Endothelial cell of umbilical vein (primary cell): Measurements from ENCODE around the gene HSPB1.

Experiments used
- EZH2 ChIP-seq: IDR thresholded peaks from 2 replicates; pipeline ENCODE4 v1.6.1; 2012; ENCODE audit warnings: borderline replicate concordance, low read depth, mild to moderate bottlenecking, moderate library complexity, low read length, inconsistent platforms; ENCODE audit not compliant: severe bottlenecking
- FOS ChIP-seq: IDR thresholded peaks from 2 replicates; pipeline ENCODE4 v1.6.1; 2011; ENCODE audit warnings: mild to moderate bottlenecking, low read length, moderate library complexity, borderline replicate concordance; ENCODE audit not compliant: insufficient read depth
- JUN ChIP-seq: IDR thresholded peaks from 2 replicates; pipeline ENCODE4 v1.6.1; 2011; ENCODE audit warnings: borderline replicate concordance, low read depth; ENCODE audit not compliant: insufficient read length, insufficient read depth
- MAX ChIP-seq: IDR thresholded peaks from 2 replicates; pipeline ENCODE4 v1.6.1; 2011; ENCODE audit not compliant: insufficient read depth, insufficient read length
- MYC ChIP-seq: IDR thresholded peaks from one replicate; pipeline ENCODE4 v1.6.1; 2011; ENCODE audit warnings: mild to moderate bottlenecking, low read depth, low read length
- POLR2A ChIP-seq: IDR thresholded peaks from 2 replicates; pipeline ENCODE4 v1.6.1; 2012; ENCODE audit warnings: low read depth, mild to moderate bottlenecking, control low read depth, low read length
- POLR2AphosphoS5 ChIP-seq: IDR thresholded peaks from 2 replicates; pipeline ENCODE4 v1.6.1; 2012; ENCODE audit warnings: low read depth, mild to moderate bottlenecking, control low read depth, low read length, moderate library complexity; ENCODE audit not compliant: insufficient read depth
- TF ChIP-seq, protein P1 (sequence below), 2 donors: IDR thresholded peaks; 1 replicate in 1 of 2; 2 replicates in 1 of 2; pipeline ENCODE4 v1.5.1; 2011; ENCODE audit warnings: low read length in 2 of 2, mild to moderate bottlenecking in 2 of 2, moderate library complexity in 2 of 2, control low read depth in 1 of 2, inconsistent platforms in 1 of 2, low read depth in 1 of 2; ENCODE audit not compliant: insufficient read depth in 1 of 2; ENCODE audit errors: extremely low read depth in 1 of 2

GRCh38 chr7:76302347-76303201, at the start of gene HSPB1:
- TF ChIP-seq, protein P1, sequence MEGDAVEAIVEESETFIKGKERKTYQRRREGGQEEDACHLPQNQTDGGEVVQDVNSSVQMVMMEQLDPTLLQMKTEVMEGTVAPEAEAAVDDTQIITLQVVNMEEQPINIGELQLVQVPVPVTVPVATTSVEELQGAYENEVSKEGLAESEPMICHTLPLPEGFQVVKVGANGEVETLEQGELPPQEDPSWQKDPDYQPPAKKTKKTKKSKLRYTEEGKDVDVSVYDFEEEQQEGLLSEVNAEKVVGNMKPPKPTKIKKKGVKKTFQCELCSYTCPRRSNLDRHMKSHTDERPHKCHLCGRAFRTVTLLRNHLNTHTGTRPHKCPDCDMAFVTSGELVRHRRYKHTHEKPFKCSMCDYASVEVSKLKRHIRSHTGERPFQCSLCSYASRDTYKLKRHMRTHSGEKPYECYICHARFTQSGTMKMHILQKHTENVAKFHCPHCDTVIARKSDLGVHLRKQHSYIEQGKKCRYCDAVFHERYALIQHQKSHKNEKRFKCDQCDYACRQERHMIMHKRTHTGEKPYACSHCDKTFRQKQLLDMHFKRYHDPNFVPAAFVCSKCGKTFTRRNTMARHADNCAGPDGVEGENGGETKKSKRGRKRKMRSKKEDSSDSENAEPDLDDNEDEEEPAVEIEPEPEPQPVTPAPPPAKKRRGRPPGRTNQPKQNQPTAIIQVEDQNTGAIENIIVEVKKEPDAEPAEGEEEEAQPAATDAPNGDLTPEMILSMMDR (IDR thresholded peaks at IDR 0.05; ENCODE audit: extremely low read depth in 1 of 2, insufficient read depth in 1 of 2, low read depth in 1 of 2, low read length in 2 of 2) = no peak
- TF ChIP-seq POLR2A (peak; percentile 99), EZH2 (no peak), POLR2AphosphoS5 (peak; percentile 100), MYC (no peak), JUN (no peak), MAX (no peak), FOS (no peak)
